ENCODE measurements around the gene C1orf141. TPM values are rescaled to one million over a fixed set of nuclear protein-coding genes. Genes with fewer than 3 reads are reported as not detected.

The C1orf141 gene
- not detected for polyA plus RNA-seq (2013, experiment 1 of 4)
- polyA plus RNA-seq (2013, experiment 2 of 4) = not detected
- polyA plus RNA-seq (2013, experiment 3 of 4) = not detected
- polyA plus RNA-seq (2013, experiment 4 of 4) = not detected

GRCh38 chr1:67134695-67135094 is at the start of gene C1orf141:
C1orf141 (minus strand) TSS chr1:67134970; CDS start chr1:67127240, 7,730 bp downstream.
- H3K4me1 ChIP-seq (ENCODE audit: control insufficient read depth, insufficient read depth, low read length) = peaks cover 4% of the 10 kb centered on the region
- H3K4me3 ChIP-seq (ENCODE audit: insufficient read depth, low read depth, low read length) = no peak within 1 kb of the TSS
- H3K27ac ChIP-seq (ENCODE audit: insufficient read depth, low read depth, low read length, poor library complexity, severe bottlenecking) = no peak within 1 kb of the TSS
- no peaks in the 10 kb centered on the region for H3K9me3 ChIP-seq (ENCODE audit: control insufficient read depth, low read length)
- 48 to 51% methylated on average over 28 of the region's 28 CpGs for WGBS, 2 experiments
- no peaks in the 10 kb centered on the region for H3K36me3 ChIP-seq (ENCODE audit: control insufficient read depth, insufficient read depth, low read length)
- no peaks in the 10 kb centered on the region for H3K27me3 ChIP-seq (ENCODE audit: control insufficient read depth, insufficient read depth, low read length, poor library complexity, severe bottlenecking)

DNA sequence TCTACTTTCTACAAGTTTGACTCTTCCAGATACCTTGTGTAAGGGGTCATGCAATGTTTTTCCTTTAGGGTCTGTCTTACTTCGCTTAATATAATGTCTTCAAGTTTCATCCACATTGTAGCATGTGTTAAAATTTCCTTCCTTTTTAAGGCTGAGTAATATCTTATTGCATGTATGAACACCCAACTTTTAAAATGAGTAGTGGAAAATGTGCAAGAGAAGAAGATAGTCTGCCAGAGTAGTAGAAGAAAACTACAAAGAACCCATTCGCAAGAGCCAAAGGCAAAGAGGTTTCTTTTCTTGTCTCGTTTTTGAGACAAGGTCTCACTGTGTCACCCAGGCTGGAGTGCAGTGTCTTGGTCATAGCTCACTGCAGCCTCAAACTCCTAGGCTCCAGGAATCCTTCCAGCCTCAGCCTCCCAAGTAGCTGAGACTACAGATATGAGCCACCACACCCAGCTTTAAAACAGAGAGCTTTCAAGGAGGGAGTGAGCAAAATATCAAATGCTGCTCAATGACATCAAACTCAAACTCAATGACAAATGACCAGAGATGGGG is 40.8 kb upstream of the C1orf141 start:
- Histone ChIP-seq H3K9me3 (ENCODE audit: control insufficient read depth, low read length) (no peaks in the 10 kb centered on the region), H3K4me1 (ENCODE audit: control insufficient read depth, insufficient read depth, low read length) (no peaks in the 10 kb centered on the region), H3K4me3 (ENCODE audit: insufficient read depth, low read depth, low read length) (no peak overlapping the region), H3K27ac (ENCODE audit: insufficient read depth, low read depth, low read length, poor library complexity, severe bottlenecking) (no peak overlapping the region), H3K36me3 (ENCODE audit: control insufficient read depth, insufficient read depth, low read length) (no peaks in the 10 kb centered on the region), H3K27me3 (ENCODE audit: control insufficient read depth, insufficient read depth, low read length, poor library complexity, severe bottlenecking) (no peaks in the 10 kb centered on the region)
- 84 to 93% methylated on average over 3 of the region's 3 CpGs for whole genome bisulfite sequencing, 2 experiments

GRCh38 chr1:67174716-67175284 is 40.0 kb upstream of the C1orf141 start:
- Histone ChIP-seq H3K27ac (ENCODE audit: insufficient read depth, low read depth, low read length, poor library complexity, severe bottlenecking) (no peak overlapping the region), H3K27me3 (ENCODE audit: control insufficient read depth, insufficient read depth, low read length, poor library complexity, severe bottlenecking) (no peaks in the 10 kb centered on the region), H3K4me3 (ENCODE audit: insufficient read depth, low read depth, low read length) (no peak overlapping the region), H3K36me3 (ENCODE audit: control insufficient read depth, insufficient read depth, low read length) (no peaks in the 10 kb centered on the region), H3K4me1 (ENCODE audit: control insufficient read depth, insufficient read depth, low read length) (no peaks in the 10 kb centered on the region), H3K9me3 (ENCODE audit: control insufficient read depth, low read length) (no peaks in the 10 kb centered on the region)
- WGBS, 2 experiments = 83 to 94% methylated on average over 1 to 2 of the region's 2 CpGs

- Histone ChIP-seq H3K4me1 (ENCODE audit: control insufficient read depth, insufficient read depth, low read length) (no peaks in the 10 kb centered on the region), H3K4me3 (ENCODE audit: insufficient read depth, low read depth, low read length) (no peak overlapping the region), H3K27me3 (ENCODE audit: control insufficient read depth, insufficient read depth, low read length, poor library complexity, severe bottlenecking) (no peaks in the 10 kb centered on the region), H3K27ac (ENCODE audit: insufficient read depth, low read depth, low read length, poor library complexity, severe bottlenecking) (no peak overlapping the region), H3K9me3 (ENCODE audit: control insufficient read depth, low read length) (no peaks in the 10 kb centered on the region), H3K36me3 (ENCODE audit: control insufficient read depth, insufficient read depth, low read length) (no peaks in the 10 kb centered on the region)
Measured at GRCh38 chr1:67173988-67174387, 39.2 kb upstream of the C1orf141 start.

DNA sequence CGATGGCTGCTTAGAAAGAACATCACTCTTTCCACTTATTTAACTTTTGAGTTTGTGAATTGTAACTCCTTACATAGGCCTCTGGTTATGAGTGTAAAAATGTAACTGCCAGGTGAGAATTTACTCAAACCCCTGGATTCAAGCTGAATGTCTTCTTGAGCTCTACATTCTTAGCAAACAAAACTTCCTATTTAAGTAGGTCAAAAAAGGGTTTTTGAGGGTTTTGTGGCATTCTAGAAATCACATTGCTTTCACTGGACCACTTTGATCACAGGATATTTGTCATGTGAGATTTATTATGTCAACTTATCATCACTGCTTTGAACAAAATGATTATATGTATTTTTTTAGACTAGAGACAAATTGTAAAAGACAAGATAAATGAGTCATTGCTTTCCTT is 37.2 kb upstream of the C1orf141 start:
- H3K27me3 ChIP-seq (ENCODE audit: control insufficient read depth, insufficient read depth, low read length, poor library complexity, severe bottlenecking) = no peaks in the 10 kb centered on the region
- no peaks in the 10 kb centered on the region for H3K4me1 ChIP-seq (ENCODE audit: control insufficient read depth, insufficient read depth, low read length)
- WGBS, 2 experiments = 88 to 100% methylated on average over 1 of the region's 1 CpG
- no peaks in the 10 kb centered on the region for H3K36me3 ChIP-seq (ENCODE audit: control insufficient read depth, insufficient read depth, low read length)
- H3K9me3 ChIP-seq (ENCODE audit: control insufficient read depth, low read length) = no peaks in the 10 kb centered on the region
- no peak overlapping the region for H3K27ac ChIP-seq (ENCODE audit: insufficient read depth, low read depth, low read length, poor library complexity, severe bottlenecking)
- no peak overlapping the region for H3K4me3 ChIP-seq (ENCODE audit: insufficient read depth, low read depth, low read length)

DNA sequence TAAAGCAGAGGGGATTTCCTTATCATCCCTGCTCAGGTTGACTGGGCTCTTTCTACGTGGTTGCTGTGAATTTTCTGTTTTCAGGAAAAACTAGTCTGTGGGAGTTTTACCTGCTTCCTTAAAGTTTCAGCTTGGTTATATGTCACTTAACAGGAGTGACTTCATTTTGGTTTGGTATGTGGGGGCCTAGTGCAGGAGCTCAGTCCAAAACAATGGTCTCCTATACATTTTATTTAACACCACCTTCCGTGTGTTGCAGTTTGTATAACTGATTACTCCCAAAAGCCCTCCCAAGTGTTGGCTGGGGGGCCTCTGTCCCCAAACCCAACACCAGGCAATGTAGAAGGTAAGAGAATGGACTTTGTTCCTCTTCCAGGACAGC is 36.8 kb upstream of the C1orf141 start:
- Histone ChIP-seq H3K27me3 (ENCODE audit: control insufficient read depth, insufficient read depth, low read length, poor library complexity, severe bottlenecking) (no peaks in the 10 kb centered on the region), H3K27ac (ENCODE audit: insufficient read depth, low read depth, low read length, poor library complexity, severe bottlenecking) (no peak overlapping the region), H3K4me1 (ENCODE audit: control insufficient read depth, insufficient read depth, low read length) (no peaks in the 10 kb centered on the region), H3K9me3 (ENCODE audit: control insufficient read depth, low read length) (no peaks in the 10 kb centered on the region), H3K4me3 (ENCODE audit: insufficient read depth, low read depth, low read length) (no peak overlapping the region), H3K36me3 (ENCODE audit: control insufficient read depth, insufficient read depth, low read length) (no peaks in the 10 kb centered on the region)
- 82 to 87% methylated on average over 2 of the region's 2 CpGs for WGBS, 2 experiments

GRCh38 chr1:67170751-67171573 is 36.2 kb upstream of the C1orf141 start:
- H3K4me1 ChIP-seq (ENCODE audit: control insufficient read depth, insufficient read depth, low read length) = no peaks in the 10 kb centered on the region
- H3K36me3 ChIP-seq (ENCODE audit: control insufficient read depth, insufficient read depth, low read length) = no peaks in the 10 kb centered on the region
- no peaks in the 10 kb centered on the region for H3K9me3 ChIP-seq (ENCODE audit: control insufficient read depth, low read length)
- H3K27ac ChIP-seq (ENCODE audit: insufficient read depth, low read depth, low read length, poor library complexity, severe bottlenecking) = no peak overlapping the region
- H3K4me3 ChIP-seq (ENCODE audit: insufficient read depth, low read depth, low read length) = no peak overlapping the region
- H3K27me3 ChIP-seq (ENCODE audit: control insufficient read depth, insufficient read depth, low read length, poor library complexity, severe bottlenecking) = no peaks in the 10 kb centered on the region
- 94 to 96% methylated on average over 2 of the region's 2 CpGs for WGBS, 2 experiments

DNA sequence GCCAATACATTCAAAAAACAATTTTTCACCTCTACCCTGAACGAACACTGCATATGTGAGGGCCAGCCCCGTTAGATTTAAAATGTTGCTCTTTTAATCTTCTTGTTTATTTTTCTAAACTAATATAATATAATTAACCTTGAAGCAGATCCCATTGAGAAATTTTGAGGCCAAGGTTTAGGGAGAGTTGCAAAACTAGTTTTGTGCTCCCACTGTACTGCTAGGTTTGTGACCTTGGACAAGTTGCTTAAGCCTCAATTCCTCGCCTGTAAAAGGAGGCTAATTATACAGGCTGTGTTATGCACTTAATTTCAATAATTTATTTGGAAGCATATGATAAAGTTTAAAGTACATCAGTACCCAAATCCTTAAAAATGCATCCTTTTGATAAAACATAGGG is 35.2 kb upstream of the C1orf141 start:
- Histone ChIP-seq H3K9me3 (ENCODE audit: control insufficient read depth, low read length) (no peaks in the 10 kb centered on the region), H3K27ac (ENCODE audit: insufficient read depth, low read depth, low read length, poor library complexity, severe bottlenecking) (no peak overlapping the region), H3K27me3 (ENCODE audit: control insufficient read depth, insufficient read depth, low read length, poor library complexity, severe bottlenecking) (no peaks in the 10 kb centered on the region), H3K4me1 (ENCODE audit: control insufficient read depth, insufficient read depth, low read length) (no peaks in the 10 kb centered on the region), H3K36me3 (ENCODE audit: control insufficient read depth, insufficient read depth, low read length) (no peaks in the 10 kb centered on the region), H3K4me3 (ENCODE audit: insufficient read depth, low read depth, low read length) (no peak overlapping the region)
- WGBS, 2 experiments = 100% methylated on average over 1 to 3 of the region's 3 CpGs

DNA sequence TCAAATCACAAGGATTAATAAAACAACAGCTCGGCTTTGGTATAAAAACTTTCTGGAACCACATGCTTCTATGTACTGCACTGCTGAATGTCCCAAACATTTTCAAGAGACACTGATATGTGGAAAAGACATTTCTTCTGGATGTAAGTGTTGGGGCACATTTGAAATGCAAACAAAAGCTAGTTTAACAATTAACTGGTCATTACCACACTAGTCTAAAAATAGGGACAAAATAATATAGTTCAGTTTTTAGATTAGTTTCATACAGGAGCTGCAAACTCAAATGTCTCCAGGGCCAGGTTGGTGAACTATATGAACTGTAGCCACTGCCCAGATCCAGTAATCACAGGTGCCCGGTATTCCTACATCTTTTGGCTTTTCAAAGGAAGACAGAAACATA is 34.7 kb upstream of the C1orf141 start:
- Histone ChIP-seq H3K4me1 (ENCODE audit: control insufficient read depth, insufficient read depth, low read length) (no peaks in the 10 kb centered on the region), H3K4me3 (ENCODE audit: insufficient read depth, low read depth, low read length) (no peak overlapping the region), H3K9me3 (ENCODE audit: control insufficient read depth, low read length) (no peaks in the 10 kb centered on the region), H3K27ac (ENCODE audit: insufficient read depth, low read depth, low read length, poor library complexity, severe bottlenecking) (no peak overlapping the region), H3K36me3 (ENCODE audit: control insufficient read depth, insufficient read depth, low read length) (no peaks in the 10 kb centered on the region), H3K27me3 (ENCODE audit: control insufficient read depth, insufficient read depth, low read length, poor library complexity, severe bottlenecking) (no peaks in the 10 kb centered on the region)
- WGBS, 2 experiments = 92 to 98% methylated on average over 1 to 2 of the region's 2 CpGs

DNA sequence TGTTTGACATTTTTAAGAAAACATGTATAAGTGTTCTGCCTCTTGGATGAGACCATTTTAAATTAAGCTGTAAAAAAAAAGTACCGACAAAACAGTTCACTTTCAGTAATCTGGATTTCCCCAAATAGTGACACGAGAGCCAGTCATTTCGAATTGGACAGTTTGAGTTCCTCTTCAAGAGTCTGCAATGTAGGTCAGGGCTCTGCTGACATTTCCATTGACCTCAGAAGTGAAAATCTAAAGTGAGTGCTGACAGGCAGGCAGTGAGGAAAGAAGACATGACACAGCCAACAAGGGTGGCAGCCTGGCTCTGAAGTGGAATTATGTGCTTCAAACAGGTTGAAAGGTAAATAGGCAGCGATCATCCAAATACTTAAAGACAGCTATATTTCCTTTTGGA is 31.4 kb upstream of the C1orf141 start, which contains the start of gene IL23R:
Gene IL23R (plus strand): TSS at position 259 of the 400 bp plus-strand sequence. CDS start 1,667 bp downstream, outside the sequence.
- H3K36me3 ChIP-seq (ENCODE audit: control insufficient read depth, insufficient read depth, low read length) = no peaks in the 10 kb centered on the region
- H3K27me3 ChIP-seq (ENCODE audit: control insufficient read depth, insufficient read depth, low read length, poor library complexity, severe bottlenecking) = no peaks in the 10 kb centered on the region
- no peak within 1 kb of the TSS for H3K27ac ChIP-seq (ENCODE audit: insufficient read depth, low read depth, low read length, poor library complexity, severe bottlenecking)
- no peak within 1 kb of the TSS for H3K4me3 ChIP-seq (ENCODE audit: insufficient read depth, low read depth, low read length)
- WGBS, 2 experiments = 92 to 94% methylated on average over 4 of the region's 4 CpGs
- H3K4me1 ChIP-seq (ENCODE audit: control insufficient read depth, insufficient read depth, low read length) = no peaks in the 10 kb centered on the region
- H3K9me3 ChIP-seq (ENCODE audit: control insufficient read depth, low read length) = no peaks in the 10 kb centered on the region
